Left ventricle myocardium inferior (tissue), 1 donor: ENCODE measurements around the gene ESPL1. TPM values are rescaled to one million over a fixed set of nuclear protein-coding genes. Genes with fewer than 3 reads are reported as not detected.

Experiments
- DNase-seq: peaks from one replicate; pipeline ENCODE4 v3.0.0-alpha.2; 2020
- H3K27ac ChIP-seq: fragments of 200-600 bp; replicated peaks from 2 replicates; pipeline ENCODE4 v1.8.0; 2021
- H3K27me3 ChIP-seq: fragments of 200-600 bp; 2 replicates; pipeline ENCODE4 v1.8.0; 2021; ENCODE audit warnings: low read depth
- H3K36me3 ChIP-seq: fragments of 200-600 bp; 2 replicates; pipeline ENCODE4 v1.8.0; 2021
- H3K4me1 ChIP-seq: fragments of 200-600 bp; 2 replicates; pipeline ENCODE4 v1.8.0; 2021
- H3K4me3 ChIP-seq: fragments of 200-600 bp; 2 replicates; pipeline ENCODE4 v1.8.0; 2021; ENCODE audit warnings: mild to moderate bottlenecking, moderate library complexity
- H3K9me3 ChIP-seq: fragments of 200-600 bp; replicated peaks from 2 replicates; pipeline ENCODE4 v1.8.0; 2021
- CTCF ChIP-seq: fragments of 200-600 bp; IDR thresholded peaks from 2 replicates; pipeline ENCODE4 v1.8.0; 2021; ENCODE audit warnings: antibody characterized with exemption, mild to moderate bottlenecking, borderline replicate concordance
- intact Hi-C: fragments of 100-400 bp; cut with micrococcal nuclease; formaldehyde crosslinking; loops from one replicate; pipeline ENCODE4 v1.11.0; 2022
- total RNA-seq: library from RNA; stranded (reverse); fragmentation: NEBNext Ultra II Directional; extraction: Animal tissue kit (Norgen Biotek cat#: 25700); gene quantifications from one replicate; pipeline ENCODE4 v1.2.1, GENCODE V29; 2021
- donor health status: DM: no; HTN: yes; CAD: no; lungs with severe emphysema.

The ESPL1 gene
- total RNA-seq, 1 donor from 2014 or later = 0.36 TPM

- Histone ChIP-seq H3K27me3 (no peaks in the 10 kb centered on the region), H3K4me1 (peaks cover 44% of the 10 kb centered on the region), H3K4me3 (no peak overlapping the region), H3K9me3 (no peaks in the 10 kb centered on the region), H3K36me3 (no peaks in the 10 kb centered on the region), H3K27ac (peak overlapping the region; percentile 100)
- intact Hi-C loops = no loop called here
- TF ChIP-seq CTCF = no peak
- DNase-seq = no peak
Observed at GRCh38 chr12:53224897-53225634, 43.0 kb upstream of the ESPL1 start.

GRCh38 chr12:53225635-53226424, 42.3 kb upstream of the ESPL1 start:
- Histone ChIP-seq H3K27me3 (no peaks in the 10 kb centered on the region), H3K36me3 (no peaks in the 10 kb centered on the region), H3K27ac (peak overlapping the region; percentile 100), H3K4me1 (peaks cover 40% of the 10 kb centered on the region), H3K9me3 (no peaks in the 10 kb centered on the region), H3K4me3 (no peak overlapping the region)
- intact Hi-C loops = no loop called here
- no peak for TF ChIP-seq CTCF
- no peak for DNase-seq

GRCh38 chr12:53226815-53227214, 41.3 kb upstream of the ESPL1 start:
- Histone ChIP-seq H3K36me3 (no peaks in the 10 kb centered on the region), H3K9me3 (no peaks in the 10 kb centered on the region), H3K4me1 (peaks cover 45% of the 10 kb centered on the region), H3K27ac (no peak overlapping the region), H3K27me3 (no peaks in the 10 kb centered on the region), H3K4me3 (no peak overlapping the region)
- no peak for DNase-seq
- intact Hi-C loops = no loop called here
- TF ChIP-seq CTCF = no peak

GRCh38 chr12:53227341-53227740, 40.8 kb upstream of the ESPL1 start:
- intact Hi-C loops = no loop called here
- no peaks in the 10 kb centered on the region for H3K36me3 ChIP-seq
- H3K27me3 ChIP-seq = no peaks in the 10 kb centered on the region
- H3K9me3 ChIP-seq = no peaks in the 10 kb centered on the region
- no peak overlapping the region for H3K27ac ChIP-seq
- peaks cover 45% of the 10 kb centered on the region for H3K4me1 ChIP-seq
- no peak for DNase-seq
- no peak for TF ChIP-seq CTCF
- no peak overlapping the region for H3K4me3 ChIP-seq

- H3K4me1 ChIP-seq = peaks cover 45% of the 10 kb centered on the region
- H3K36me3 ChIP-seq = no peaks in the 10 kb centered on the region
- TF ChIP-seq CTCF = no peak
- intact Hi-C loops = no loop called here
- no peak overlapping the region for H3K4me3 ChIP-seq
- DNase-seq = no peak
- H3K27ac ChIP-seq = no peak overlapping the region
- no peaks in the 10 kb centered on the region for H3K9me3 ChIP-seq
- no peaks in the 10 kb centered on the region for H3K27me3 ChIP-seq
Observed at GRCh38 chr12:53227836-53228235, 40.3 kb upstream of the ESPL1 start.
